HG03097 (cell line): ENCODE measurements around the gene HOXB2.

Experiments
- ATAC-seq: cut with Tn5 transposase; IDR thresholded peaks from one replicate; pipeline ENCODE4 v1.9.1; 2021; ENCODE audit not compliant: unreplicated experiment, low FRiP score

Gene HOXB2

GRCh38 chr17:48566717-48567116 lies 21.8 kb upstream of the HOXB2 start:
- no peak for ATAC-seq

- no peak for ATAC-seq
Measured at GRCh38 chr17:48565925-48566710, 21.2 kb upstream of the HOXB2 start.

- ATAC-seq, result no peak
Measured at GRCh38 chr17:48565022-48565554, 20.2 kb upstream of the HOXB2 start.

- no peak for ATAC-seq
Measured at GRCh38 chr17:48564188-48565021, 19.5 kb upstream of the HOXB2 start.

GRCh38 chr17:48563867-48564187 lies 18.9 kb upstream of the HOXB2 start:
- no peak for ATAC-seq

GRCh38 chr17:48563385-48563838 lies 18.5 kb upstream of the HOXB2 start:
- ATAC-seq, result no peak

GRCh38 chr17:48562934-48563333 lies 18.0 kb upstream of the HOXB2 start:
- no peak for ATAC-seq

GRCh38 chr17:48561884-48562810 lies 17.2 kb upstream of the HOXB2 start:
- ATAC-seq, result peak; percentile 74

- no peak for ATAC-seq
Measured at GRCh38 chr17:48559840-48560817, 15.2 kb upstream of the HOXB2 start.

- ATAC-seq, result no peak
Measured at GRCh38 chr17:48559122-48559839, 14.4 kb upstream of the HOXB2 start.

- no peak for ATAC-seq
Measured at GRCh38 chr17:48558831-48559121, 13.9 kb upstream of the HOXB2 start.

- no peak for ATAC-seq
Measured at GRCh38 chr17:48558057-48558830, 13.3 kb upstream of the HOXB2 start.

- no peak for ATAC-seq
Measured at GRCh38 chr17:48556576-48557401, 11.9 kb upstream of the HOXB2 start.

GRCh38 chr17:48556229-48556575 lies 11.3 kb upstream of the HOXB2 start:
- no peak for ATAC-seq

- ATAC-seq, result no peak
Measured at GRCh38 chr17:48555258-48556228, 10.6 kb upstream of the HOXB2 start.
